Keratinocyte (primary cell): ENCODE results near the gene SERINC5. TPM values are rescaled to one million over a fixed set of nuclear protein-coding genes. Genes with fewer than 3 reads are reported as not detected.

Experiments
- DNase-seq: peaks from one replicate; pipeline ENCODE4 v3.0.0-alpha.2; 2011; ENCODE audit warnings: low read depth, missing footprints, low spot score
- FAIRE-seq: peaks from 2 replicates; lab custom pipeline; 2011; peaks lifted over from hg19 to GRCh38; lab: Jason Lieb, UNC
- H2AFZ ChIP-seq: 2 replicates; pipeline ENCODE4 v1.6.0; 2012; ENCODE audit warnings: low read length, control low read depth, inconsistent platforms; ENCODE audit not compliant: control insufficient read depth
- H3K27ac ChIP-seq: 2 replicates; pipeline ENCODE4 v1.5.1; 2011; ENCODE audit warnings: low read length; ENCODE audit not compliant: control insufficient read depth, insufficient read depth
- H3K27me3 ChIP-seq: 3 replicates; pipeline ENCODE4 v1.6.0; 2011; ENCODE audit warnings: low read length; ENCODE audit not compliant: control insufficient read depth, insufficient read depth; ENCODE audit errors: extremely low read depth
- H3K36me3 ChIP-seq, 2 experiments: 2 replicates in 1 of 2; 3 replicates in 1 of 2; pipeline ENCODE4 v1.5.1; 2011; ENCODE audit warnings: low read length in 2 of 2, mild to moderate bottlenecking in 1 of 2; ENCODE audit not compliant: control insufficient read depth in 2 of 2, insufficient read depth in 2 of 2; ENCODE audit errors: extremely low read depth in 1 of 2
- H3K4me1 ChIP-seq: 3 replicates; pipeline ENCODE4 v1.5.1; 2011; ENCODE audit warnings: low read length; ENCODE audit not compliant: control insufficient read depth, insufficient read depth; ENCODE audit errors: extremely low read depth
- H3K4me2 ChIP-seq: 3 replicates; pipeline ENCODE4 v1.6.0; 2011; ENCODE audit warnings: low read depth, low read length; ENCODE audit not compliant: control insufficient read depth, insufficient read depth; ENCODE audit errors: extremely low read depth
- H3K4me3 ChIP-seq, 3 experiments: fragments of 200-600 bp in 1 of 3; sonication (generic) in 1 of 3; 2 replicates in 2 of 3; 3 replicates in 1 of 3; pipeline ENCODE4 v1.5.1; 2011 to 2016; ENCODE audit warnings: low read length in 3 of 3, mild to moderate bottlenecking in 3 of 3, control low read depth in 2 of 3, inconsistent platforms in 1 of 3, low read depth in 1 of 3, mixed read lengths in 1 of 3, mixed run types in 1 of 3, moderate library complexity in 1 of 3; ENCODE audit not compliant: control insufficient read depth in 2 of 3, insufficient read depth in 2 of 3; ENCODE audit errors: extremely low read depth in 1 of 3
- H3K79me2 ChIP-seq: 2 replicates; pipeline ENCODE4 v1.6.0; 2012; ENCODE audit warnings: low read length; ENCODE audit not compliant: control insufficient read depth, insufficient read depth
- H3K9ac ChIP-seq: 3 replicates; pipeline ENCODE4 v1.6.0; 2011; ENCODE audit warnings: low read length; ENCODE audit not compliant: control insufficient read depth, insufficient read depth; ENCODE audit errors: extremely low read depth
- H3K9me1 ChIP-seq: 3 replicates; pipeline ENCODE4 v1.6.0; 2011; ENCODE audit warnings: low read length; ENCODE audit not compliant: control insufficient read depth, insufficient read depth; ENCODE audit errors: extremely low read depth
- H3K9me3 ChIP-seq: 2 replicates; pipeline ENCODE4 v1.5.1; 2012; ENCODE audit warnings: low read depth, low read length; ENCODE audit not compliant: control insufficient read depth
- H4K20me1 ChIP-seq: 3 replicates; pipeline ENCODE4 v1.6.0; 2011; ENCODE audit warnings: low read length; ENCODE audit not compliant: control insufficient read depth, insufficient read depth; ENCODE audit errors: extremely low read depth
- CTCF ChIP-seq, 3 experiments: IDR thresholded peaks in 1 of 3; conservative IDR thresholded peaks in 1 of 3; optimal IDR thresholded peaks in 1 of 3; 2 replicates in 2 of 3; 3 replicates in 1 of 3; pipeline versions ENCODE3 to v1.5.1; 2011; ENCODE audit warnings: low read length in 3 of 3, mild to moderate bottlenecking in 3 of 3, moderate library complexity in 2 of 3, control low read depth in 1 of 3, inconsistent platforms in 1 of 3; ENCODE audit not compliant: insufficient read depth in 2 of 3; ENCODE audit errors: extremely low read depth in 1 of 3
- EZH2 ChIP-seq: IDR thresholded peaks from one replicate; pipeline ENCODE4 v1.6.1; 2012; ENCODE audit warnings: inconsistent platforms, mild to moderate bottlenecking, low read length, moderate library complexity
- dilution Hi-C: fragments of 300-500 bp; cut with MboI; formaldehyde crosslinking; loops from one replicate; pipeline ENCODE4 v1.7.0; 2020; ENCODE audit warnings: low sequenced_read_pairs; ENCODE audit not compliant: extremely low pct_ligation_motif_present
- polyA plus RNA-seq, 5 experiments: library from polyadenylated mRNA; depleted of rRNA in 3 of 5; stranded (reverse) in 3 of 5; stranded (forward) in 1 of 5; unstranded in 1 of 5; fragments of >200 nt; gene quantifications; 1 replicate in 1 of 5; 2 replicates in 3 of 5; 3 replicates in 1 of 5; pipeline versions ENCODE4 v1.2.1 to v1.2.3, GENCODE V29; 2011 to 2012; ENCODE audit warnings: missing spikeins in 2 of 5, low read depth in 1 of 5, low replicate concordance in 1 of 5

The SERINC5 gene
- polyA plus RNA-seq, 1 donor (not counting 4 experiments of a cell fraction or from before 2014, with no cell fraction given), result 20.0 TPM

- H3K4me2 ChIP-seq, result no peak overlapping the region
Observed at GRCh38 chr5:80177236-80177635, 78.6 kb downstream of the SERINC5 start.

GRCh38 chr5:80175337-80175736 lies 80.5 kb downstream of the SERINC5 start:
- FAIRE-seq (no peak), DNase-seq (no peak)
- Histone ChIP-seq H3K4me2 (no peak overlapping the region), H3K27me3 (no peaks in the 10 kb centered on the region), H3K4me1 (no peaks in the 10 kb centered on the region), H3K4me3 (no peak overlapping the region), H3K9me3 (no peaks in the 10 kb centered on the region), H4K20me1 (no peaks in the 10 kb centered on the region), H2AFZ (no peak overlapping the region), H3K9ac (no peak overlapping the region), H3K36me3 (peaks cover 6% of the 10 kb centered on the region in 2 experiments), H3K79me2 (no peaks in the 10 kb centered on the region), H3K27ac (no peak overlapping the region), H3K9me1 (no peaks in the 10 kb centered on the region)
- TF ChIP-seq EZH2 (no peak), CTCF (optimal IDR thresholded peaks at IDR 0.05 in 1 of 3, IDR thresholded peaks at IDR 0.05 in 1 of 3, conservative IDR thresholded peaks at IDR 0.05 in 1 of 3; ENCODE audit: extremely low read depth in 1 of 3, insufficient read depth in 2 of 3, low read length in 3 of 3) (no peak)
- dilution Hi-C loops, result no loop called here

More at GRCh38 chr5:80177236-80177635, 78.6 kb downstream of the SERINC5 start:
- no peak for FAIRE-seq
- no peaks in the 10 kb centered on the region for H3K9me1 ChIP-seq
- dilution Hi-C loops, result no loop called here
- H3K9ac ChIP-seq, result no peak overlapping the region
- no peaks in the 10 kb centered on the region for H3K79me2 ChIP-seq
- H2AFZ ChIP-seq, result no peak overlapping the region
- H4K20me1 ChIP-seq, result no peaks in the 10 kb centered on the region
- H3K36me3 ChIP-seq, result peaks cover 6% of the 10 kb centered on the region in 2 experiments
- no peak overlapping the region for H3K27ac ChIP-seq
- H3K4me3 ChIP-seq, result no peak overlapping the region
- no peaks in the 10 kb centered on the region for H3K9me3 ChIP-seq
- no peaks in the 10 kb centered on the region for H3K27me3 ChIP-seq
- TF ChIP-seq CTCF (optimal IDR thresholded peaks at IDR 0.05 in 1 of 3, IDR thresholded peaks at IDR 0.05 in 1 of 3, conservative IDR thresholded peaks at IDR 0.05 in 1 of 3; ENCODE audit: extremely low read depth in 1 of 3, insufficient read depth in 2 of 3, low read length in 3 of 3), result no peak
- no peak for TF ChIP-seq EZH2
- no peak for DNase-seq
- H3K4me1 ChIP-seq, result peaks cover 8% of the 10 kb centered on the region
